Peyer's patch (tissue), 4 donors: ENCODE measurements around the gene KRT83.

Source experiments
- CTCF ChIP-seq, 6 experiments: fragments of 450-650 bp in 4 of 6; fragments of 200-600 bp in 2 of 6; sonication (generic) in 1 of 6; IDR thresholded peaks; one replicate each; pipeline ENCODE4 v1.5.1; 2017 to 2019; ENCODE audit warnings: antibody characterized with exemption in 6 of 6, mild to moderate bottlenecking in 3 of 6, moderate library complexity in 1 of 6
- POLR2A ChIP-seq, 2 donors: fragments of 450-650 bp; IDR thresholded peaks; one replicate each; pipeline ENCODE4 v1.5.1; 2017; ENCODE audit warnings: antibody characterized with exemption in 2 of 2, mild to moderate bottlenecking in 2 of 2, moderate library complexity in 2 of 2

GRCh38 chr12:52274521-52275120 is 46.6 kb downstream of the KRT83 start, which contains the start of gene KRT86:
- TF ChIP-seq CTCF (IDR thresholded peaks at IDR 0.05) (no peak), POLR2A (IDR thresholded peaks at IDR 0.05) (no peak)
